ENCODE measurements around the gene FKBP14.

DNA sequence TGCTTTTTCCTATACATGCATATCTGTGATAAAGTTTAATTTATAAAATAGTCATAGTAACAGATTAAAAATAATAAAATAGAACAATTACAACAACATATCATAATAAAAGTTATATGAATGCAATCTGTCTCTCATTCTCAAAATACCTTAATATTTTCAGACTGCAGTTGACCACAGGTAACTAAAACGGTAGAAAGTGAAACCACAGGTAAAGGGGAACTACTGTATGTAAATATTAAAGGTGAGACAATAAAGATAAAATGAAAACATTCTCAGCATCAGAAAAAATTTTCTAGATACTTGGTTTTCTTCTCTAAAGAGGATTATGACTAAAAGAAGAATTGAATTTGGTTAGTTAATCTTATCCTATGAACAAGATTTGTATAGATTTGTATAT, 6.0 kb downstream of the FKBP14 start:
- no peak for TF ChIP-seq HDGF (IDR thresholded peaks at IDR 0.05; ENCODE audit: borderline replicate concordance)
- TF ChIP-seq FOXM1 (IDR thresholded peaks at IDR 0.05; ENCODE audit: borderline replicate concordance): no peak
- TF ChIP-seq ZNF384 (IDR thresholded peaks at IDR 0.05): no peak
- TF ChIP-seq TARDBP (IDR thresholded peaks at IDR 0.05): no peak
- TF ChIP-seq SP1 (IDR thresholded peaks at IDR 0.05): no peak

All from HEK293T (cell line).